HG03575 (cell line): ENCODE data around the gene AHRR.

ENCODE experiments used
- ATAC-seq: cut with Tn5 transposase; IDR thresholded peaks from one replicate; pipeline ENCODE4 v1.9.1; 2021; ENCODE audit not compliant: unreplicated experiment, insufficient number of reproducible peaks, low FRiP score; ENCODE audit errors: extremely low read depth

Gene AHRR

DNA sequence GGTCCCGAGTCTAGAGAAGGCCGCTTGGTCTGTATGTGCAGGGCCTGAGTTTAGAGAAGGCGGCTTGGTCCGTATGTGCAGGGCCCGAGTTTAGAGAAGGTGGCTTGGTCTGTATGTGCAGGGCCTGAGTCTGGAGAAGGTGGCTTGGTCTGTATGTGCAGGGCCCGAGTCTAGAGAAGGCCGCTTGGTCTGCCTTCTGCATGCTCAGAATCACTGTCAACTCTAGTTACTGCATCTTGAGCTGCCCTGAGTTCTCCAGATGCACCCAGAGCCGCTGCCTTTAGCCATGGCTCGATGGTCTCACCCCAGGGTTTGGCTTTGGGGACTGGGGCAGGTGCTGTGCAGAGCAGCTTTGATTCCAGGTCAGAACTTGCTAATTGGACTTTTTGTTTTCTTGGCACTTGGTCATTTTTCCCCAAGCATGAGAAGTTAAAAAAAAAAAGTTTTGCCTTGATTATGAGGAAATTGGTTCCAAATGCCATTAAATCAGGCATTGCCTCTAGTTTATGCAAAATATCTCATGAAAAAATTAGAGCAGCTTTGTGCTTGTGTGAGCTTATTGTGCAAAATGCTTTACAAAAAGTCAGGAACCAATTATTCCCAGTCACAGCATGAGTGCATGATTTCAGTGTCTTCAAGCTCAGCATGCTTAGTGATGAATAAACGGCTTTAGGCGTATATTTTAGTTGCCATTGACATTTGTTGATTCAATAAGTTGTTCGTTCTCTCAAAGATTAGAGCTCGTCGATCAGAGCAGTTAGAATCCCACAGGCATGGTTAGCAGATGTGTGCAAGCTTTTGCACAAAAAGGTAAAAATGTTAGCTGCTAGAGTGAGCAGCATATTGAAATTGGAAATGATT lies 96.0 kb downstream of the AHRR start:
- ATAC-seq, result no peak

DNA sequence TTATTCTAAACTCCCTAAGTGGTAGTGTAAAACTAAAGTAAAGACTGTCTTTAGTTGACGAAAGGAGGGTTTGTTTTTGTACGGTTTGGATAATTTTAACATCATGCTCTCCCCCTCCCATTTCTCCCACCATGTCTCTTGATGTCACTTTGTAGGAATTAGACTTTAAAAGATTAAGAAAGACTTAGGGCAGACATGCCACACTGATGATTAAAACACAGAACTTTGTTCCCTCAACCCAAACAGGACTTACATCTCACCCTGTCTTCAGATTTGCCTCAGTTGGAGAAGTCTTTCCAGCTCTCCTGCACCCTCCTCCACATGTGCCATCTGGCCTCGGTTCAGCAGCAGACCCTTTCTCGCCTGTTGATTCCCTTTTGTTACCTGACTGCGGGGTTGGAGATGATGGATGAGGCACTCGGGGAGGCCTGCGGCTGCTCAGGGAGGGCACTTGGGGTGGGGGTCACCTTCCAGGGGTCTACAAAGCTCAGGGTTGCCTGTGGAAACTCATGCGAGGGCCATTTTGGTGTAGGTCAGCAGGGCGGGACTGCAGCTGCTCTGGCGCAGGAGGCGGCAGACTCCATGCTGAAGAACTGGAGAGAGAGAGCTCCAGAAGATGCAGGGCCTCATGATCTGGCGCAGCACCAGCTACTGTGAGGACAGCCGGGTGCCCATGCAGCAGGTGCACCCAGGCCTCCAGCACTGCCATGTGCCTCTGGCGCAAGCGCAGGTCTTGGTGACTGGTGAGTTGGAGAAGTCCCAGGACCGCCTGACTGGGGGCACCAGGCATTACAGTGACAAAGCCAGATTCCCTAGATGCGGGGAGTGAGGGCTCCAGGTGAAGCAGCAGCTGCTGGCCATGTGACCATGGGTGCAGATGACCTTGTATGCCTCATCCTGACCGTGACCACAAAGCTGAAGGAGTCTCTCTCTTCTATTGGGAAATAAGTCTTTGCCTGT lies 96.9 kb downstream of the AHRR start:
- ATAC-seq, result no peak

DNA sequence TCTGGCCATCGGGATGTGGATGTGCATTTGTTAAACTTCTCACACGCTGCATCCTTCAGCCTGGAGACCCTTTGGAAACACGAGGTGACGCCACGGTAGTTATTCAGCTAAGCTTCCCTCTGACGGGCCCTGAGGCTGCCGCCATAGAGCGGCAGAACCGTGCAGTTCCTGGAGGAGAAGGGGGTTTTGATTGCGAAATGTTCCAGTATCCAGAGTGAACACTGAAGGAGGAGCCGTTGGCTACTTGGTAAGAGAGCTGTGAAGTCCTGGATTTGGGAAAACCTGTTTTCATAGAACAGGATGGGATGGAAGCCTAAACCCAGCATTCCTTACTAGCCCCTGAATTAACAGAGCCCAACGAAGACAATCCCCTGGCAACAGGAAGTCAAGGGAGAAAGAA lies 98.5 kb downstream of the AHRR start:
- ATAC-seq, result no peak

DNA sequence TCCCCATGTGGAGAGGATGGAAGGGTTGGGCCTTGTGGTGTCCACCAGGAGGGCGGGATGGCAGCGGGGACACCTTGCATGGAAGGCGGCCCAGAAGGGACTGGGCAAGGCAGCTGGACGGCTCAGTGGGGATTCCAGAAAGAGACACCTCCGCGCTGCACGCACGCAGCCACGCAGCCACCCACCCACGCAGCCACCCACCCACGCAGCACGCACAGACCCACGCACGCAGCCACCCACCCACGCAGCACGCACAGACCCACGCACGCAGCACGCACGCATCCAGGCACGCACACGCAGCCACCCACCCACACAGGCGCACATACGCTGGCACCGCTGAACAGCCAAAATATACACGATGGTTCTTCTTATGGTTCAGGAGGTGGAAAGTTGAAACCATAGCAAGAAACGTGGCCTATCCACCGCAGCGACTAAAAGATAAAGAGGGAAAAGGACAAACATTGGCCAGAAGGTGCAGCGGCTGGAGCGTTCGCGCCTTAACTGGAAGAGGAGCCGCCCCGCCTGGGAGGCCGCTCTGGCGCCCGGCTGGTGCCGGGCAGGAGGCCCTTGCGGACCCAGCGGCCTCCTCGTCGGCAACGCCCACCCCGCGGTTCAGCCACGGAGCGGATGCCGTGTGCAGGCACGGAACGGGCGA lies 99.2 kb downstream of the AHRR start:
- ATAC-seq, result no peak

DNA sequence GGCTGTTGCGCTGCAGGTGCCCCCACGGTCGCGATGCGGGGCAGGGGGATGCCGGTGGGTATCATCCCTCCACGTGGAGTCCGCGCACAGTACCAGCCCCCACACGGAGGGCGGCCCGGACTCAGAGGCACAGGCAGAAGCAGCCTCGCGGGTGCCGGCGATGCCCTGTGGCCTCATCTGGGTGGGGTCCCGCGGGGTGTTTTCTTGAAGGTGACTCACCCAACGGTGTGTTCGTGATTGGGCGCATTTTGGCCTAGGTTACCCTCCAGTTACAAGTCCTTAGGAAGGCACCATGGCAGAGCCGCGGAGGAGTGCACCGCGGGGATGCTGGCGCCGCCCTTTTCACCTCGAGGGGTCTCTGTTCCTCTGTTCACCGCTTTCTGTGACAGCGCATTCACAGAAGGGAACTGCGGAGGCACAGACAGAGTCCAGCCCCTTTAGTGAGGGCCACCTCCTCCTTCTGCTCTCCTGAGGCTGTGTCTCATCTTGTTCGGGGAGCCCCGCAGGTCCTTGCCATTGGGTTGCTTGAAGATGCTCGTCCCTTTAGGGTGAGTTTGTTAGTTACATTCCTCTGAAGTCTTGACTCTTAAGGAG lies 99.9 kb downstream of the AHRR start:
- ATAC-seq, result no peak

DNA sequence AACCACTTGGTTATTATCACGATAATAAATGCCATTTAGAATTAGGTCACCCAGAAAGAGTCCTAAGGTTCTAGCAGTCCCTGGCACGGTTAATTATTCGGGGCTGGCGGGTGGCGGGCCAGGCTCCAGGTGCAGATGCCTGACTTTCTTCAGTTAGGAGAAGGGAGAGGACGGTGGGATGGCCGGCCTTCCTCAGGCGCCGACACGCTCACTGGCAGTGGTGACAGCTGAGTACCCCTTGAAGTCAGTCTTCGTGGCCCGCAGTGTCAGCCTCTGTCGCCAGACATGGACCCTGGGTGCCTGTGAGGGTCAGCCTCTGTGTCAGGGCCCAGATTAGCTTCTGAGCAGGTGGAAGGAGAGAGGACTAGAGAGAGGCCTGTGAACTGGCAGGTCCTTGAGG lies 100.4 kb downstream of the AHRR start:
- no peak for ATAC-seq

DNA sequence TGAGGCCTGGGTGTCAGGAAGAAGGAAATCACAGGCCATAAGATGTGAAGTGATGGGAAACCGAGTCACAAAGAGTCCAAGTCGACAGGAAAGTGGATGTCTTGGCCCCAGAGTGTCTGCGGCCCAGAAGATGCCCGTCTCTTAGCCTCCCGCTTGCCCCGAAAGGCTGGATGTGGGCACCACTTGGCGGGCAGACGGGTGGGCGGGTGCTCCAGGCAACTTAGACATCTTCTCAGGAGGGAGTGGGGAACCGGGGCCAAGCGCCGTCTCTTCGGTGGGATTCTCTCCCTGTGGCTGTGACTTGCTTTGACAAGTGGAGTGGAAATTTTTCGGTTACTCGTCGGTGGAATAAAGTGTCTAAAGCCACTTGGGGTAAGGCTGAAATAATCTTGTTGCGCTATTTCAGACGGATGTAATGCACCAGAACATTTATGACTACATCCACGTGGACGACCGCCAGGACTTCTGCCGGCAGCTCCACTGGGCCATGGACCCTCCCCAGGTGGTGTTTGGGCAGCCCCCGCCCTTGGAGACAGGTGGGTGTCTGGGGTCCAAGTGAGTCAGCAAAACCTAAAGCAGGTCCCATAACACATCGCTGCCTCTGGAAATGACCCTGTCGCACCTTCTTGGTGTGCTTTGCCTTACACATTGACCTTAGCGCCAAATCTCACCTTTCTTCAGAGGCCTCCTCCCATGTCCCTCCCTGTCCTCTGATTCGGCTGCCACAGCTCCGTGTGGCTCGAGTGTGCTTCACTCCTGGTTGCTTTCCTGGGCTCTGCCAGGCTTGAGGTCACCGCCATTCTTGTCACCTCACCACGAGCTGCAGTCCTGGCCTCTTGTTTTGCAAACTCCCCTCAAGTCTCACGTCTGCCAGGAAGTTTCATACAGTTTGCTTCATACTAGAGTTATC lies 101.1 kb downstream of the AHRR start:
- no peak for ATAC-seq

DNA sequence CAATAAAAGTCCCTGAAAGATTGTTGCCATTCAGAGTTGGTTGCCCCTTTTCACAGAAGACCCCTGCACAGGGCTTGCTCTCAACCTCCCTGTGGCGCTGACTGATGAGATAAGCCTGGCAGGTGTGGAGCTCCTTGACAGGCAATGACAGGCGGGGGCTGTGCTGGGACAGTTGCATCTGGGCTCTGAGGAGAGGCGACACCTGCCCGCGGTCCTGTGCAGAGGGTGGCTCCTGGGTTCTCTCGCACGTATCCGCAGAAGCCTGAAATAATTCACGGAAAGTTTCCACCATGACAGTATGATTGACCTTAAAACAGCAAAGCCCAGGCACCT lies 101.7 kb downstream of the AHRR start:
- no peak for ATAC-seq

DNA sequence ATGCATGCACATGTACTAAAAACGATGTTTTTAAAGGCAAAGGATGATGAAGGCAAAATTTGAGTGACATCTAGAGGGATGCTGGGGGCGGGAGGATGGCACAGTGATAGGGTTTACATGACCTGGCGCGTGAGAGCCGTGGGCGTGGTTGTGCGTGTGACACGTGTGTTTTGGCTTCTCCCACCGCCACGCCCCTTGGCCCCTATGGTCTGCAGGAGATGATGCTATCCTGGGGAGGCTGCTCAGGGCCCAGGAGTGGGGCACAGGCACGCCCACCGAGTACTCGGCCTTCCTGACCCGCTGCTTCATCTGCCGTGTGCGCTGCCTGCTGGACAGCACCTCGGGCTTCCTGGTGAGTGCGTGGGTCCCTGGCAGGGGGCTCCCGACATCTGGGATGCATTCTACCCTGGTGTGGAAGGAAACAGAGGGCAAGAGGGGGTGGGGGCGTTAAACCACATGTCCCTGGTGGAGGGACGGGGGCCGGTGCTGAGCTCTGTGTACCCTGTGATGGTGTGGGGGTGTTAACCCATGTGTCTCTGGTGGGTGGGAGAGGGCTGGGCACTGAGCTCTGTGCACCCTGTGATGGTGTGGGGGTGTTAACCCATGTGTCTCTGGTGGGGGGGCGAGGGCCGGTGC lies 102.2 kb downstream of the AHRR start:
- no peak for ATAC-seq

DNA sequence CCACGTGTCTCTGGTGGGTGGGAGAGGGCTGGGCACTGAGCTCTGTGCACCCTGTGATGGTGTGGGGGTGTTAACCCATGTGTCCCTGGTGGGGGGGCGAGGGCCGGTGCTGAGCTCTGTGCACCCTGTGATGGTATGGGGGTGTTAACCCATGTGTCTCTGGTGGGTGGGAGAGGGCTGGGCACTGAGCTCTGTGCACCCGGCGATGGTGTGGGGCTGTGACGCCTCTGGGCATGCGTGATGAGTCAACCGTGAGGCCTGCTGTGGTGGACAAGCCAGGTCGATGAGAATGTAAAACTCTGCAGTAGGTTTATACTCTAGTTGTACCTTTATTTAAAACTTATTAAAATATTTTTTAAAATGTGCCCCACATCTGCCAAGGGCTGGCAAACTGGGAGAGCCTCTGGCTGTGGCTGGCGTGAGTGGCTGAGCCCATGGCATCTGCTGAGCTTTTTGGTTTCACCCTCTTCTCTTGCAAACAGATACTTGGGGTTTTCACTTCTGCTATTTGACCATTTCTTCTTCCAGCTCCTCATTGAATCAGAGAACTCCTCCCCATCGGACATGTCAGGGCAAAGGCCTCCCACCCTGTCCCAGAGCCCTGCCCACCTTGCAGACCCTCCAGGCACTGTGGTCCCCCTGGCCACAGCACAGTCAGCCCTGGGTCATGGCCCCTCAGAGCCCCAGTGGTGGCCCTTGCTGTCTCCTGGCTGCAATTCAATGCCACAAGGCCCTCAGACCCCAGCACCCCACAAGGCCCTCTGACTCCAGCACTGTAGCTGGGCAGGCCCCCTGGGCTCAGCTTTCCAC lies 103.0 kb downstream of the AHRR start:
- peak; percentile 65 for ATAC-seq

DNA sequence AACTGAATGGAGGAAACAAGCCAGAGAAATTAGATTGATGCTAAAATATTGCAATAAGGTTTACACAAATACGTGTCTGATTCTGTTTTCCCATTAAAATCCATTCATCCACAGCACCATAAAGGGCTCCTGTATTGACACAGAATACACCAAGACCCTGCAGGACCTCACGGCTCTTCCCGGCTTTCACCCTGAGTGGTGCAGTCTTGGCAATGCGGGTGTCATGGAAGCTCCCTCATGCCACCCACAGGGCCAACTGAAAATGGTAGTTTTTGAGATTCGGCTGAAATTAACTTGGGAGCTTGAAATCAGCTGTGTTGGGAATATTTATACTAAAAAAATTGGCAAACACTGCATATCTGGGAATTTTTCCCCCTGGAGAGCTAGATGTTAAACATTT lies 104.2 kb downstream of the AHRR start:
- ATAC-seq, result no peak

DNA sequence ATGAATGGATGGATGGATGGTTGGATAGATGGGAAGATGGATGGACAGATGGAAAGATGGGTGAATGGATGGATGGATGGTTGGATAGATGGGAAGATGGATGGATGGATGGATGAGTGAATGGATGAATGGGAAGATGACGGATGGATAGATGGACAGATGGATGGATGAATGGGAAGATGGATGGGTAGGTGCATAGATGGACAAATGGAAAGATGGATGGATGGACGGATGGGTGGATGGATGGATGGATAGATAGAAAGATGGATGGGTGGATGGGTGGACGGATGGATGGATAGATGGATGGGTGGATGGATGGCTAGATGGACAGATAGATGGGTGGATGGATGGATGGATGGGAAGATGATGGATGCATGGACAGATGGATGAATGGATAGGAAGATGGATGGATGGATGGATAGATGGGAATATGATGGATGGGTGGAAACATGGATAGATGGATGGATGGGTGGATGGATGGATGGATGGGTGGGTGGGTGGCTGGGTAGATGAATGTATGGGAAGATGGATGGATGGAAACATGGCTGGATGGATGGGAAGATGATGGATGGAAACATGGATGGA lies 105.0 kb downstream of the AHRR start:
- no peak for ATAC-seq

DNA sequence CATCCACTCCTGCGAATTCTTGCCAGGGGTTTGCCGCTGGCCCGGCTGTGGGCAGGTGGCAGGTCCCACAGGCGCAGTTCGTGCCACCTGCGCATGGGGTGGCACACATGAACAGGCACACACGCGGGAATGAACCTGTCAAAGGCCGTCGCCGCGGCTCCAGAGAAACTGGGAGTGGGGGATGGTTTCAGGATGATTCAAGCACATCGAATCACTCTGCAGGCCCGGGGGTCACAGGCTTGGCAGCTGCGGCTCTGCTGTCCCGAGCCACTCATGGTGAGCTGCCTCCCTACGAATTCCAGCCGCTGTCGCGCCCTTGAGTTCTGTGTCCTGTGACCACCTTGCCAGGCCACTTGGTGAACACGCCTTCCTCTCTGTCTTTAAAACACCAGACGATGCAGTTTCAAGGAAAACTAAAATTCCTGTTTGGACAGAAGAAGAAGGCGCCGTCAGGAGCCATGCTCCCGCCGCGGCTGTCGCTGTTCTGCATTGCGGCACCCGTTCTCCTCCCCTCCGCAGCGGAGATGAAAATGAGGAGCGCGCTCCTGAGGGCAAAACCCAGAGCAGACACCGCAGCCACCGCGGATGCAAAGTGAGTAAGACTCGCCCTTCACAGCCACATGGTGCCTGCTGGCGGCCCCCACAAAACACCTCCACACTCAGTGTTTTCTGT lies 106.0 kb downstream of the AHRR start:
- ATAC-seq, result no peak

DNA sequence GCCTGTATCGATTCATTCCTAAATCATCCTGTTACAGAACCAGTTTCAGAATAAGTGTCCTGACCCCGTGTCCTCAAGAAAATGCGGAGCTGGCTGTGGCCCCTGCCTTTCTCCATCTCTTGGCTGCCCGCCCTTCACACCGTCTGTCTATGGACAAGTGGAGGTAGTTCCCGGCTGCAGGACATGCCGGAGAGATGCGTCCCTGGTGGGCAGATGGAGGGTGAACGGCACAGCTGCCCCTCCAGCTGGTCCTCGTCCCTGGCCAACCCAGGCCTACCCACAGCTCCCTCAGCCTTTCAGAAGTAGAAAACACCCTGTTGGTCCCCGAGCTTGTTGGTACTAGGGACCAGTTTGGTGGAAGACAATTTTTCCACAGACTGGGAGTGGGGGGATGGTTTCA lies 106.7 kb downstream of the AHRR start:
- no peak for ATAC-seq

DNA sequence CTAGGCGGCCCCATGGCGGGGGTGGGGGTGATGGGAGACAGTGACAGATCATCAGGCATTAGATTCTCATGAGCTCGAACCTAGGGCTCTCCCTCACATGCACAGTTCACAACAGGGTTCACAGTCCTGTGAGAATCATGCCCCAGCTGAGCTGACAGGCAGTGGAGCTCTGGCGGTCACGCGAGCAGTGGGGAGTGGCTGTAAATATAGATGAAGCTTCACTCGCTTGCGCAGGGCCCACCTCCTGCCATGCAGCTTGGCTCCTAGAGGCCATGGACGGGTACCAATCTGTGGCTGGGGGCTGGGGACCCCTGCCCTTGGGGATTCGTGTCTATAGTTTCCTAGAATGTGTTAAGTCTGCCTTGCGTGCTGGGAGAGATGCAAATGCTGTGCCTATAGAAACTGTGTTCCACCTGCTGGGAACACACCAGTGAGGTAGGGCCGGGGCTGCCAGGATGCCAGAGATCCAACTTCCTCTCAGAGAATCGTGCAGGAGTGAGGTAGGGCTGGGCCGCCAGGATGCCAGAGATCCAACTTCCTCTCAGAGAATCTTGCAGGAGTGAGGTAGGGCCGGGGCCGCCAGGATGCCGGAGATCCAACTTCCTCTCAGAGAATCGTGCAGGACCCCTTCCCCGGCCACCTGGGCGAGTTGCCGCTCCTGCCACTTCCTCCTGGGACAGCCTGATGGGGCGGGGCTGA lies 107.4 kb downstream of the AHRR start:
- no peak for ATAC-seq
